Fibroblast of pulmonary artery (primary cell): Measurements from ENCODE around the gene MAPK8.

Source experiments
- DNase-seq: peaks from one replicate; pipeline ENCODE4 v3.0.0-alpha.2; 2010; ENCODE audit warnings: low read depth
- H3K4me3 ChIP-seq: replicated peaks from 2 replicates; pipeline ENCODE4 v1.5.1; 2011; ENCODE audit warnings: low read depth, mild to moderate bottlenecking, control low read depth, low read length, moderate library complexity
- TF ChIP-seq, protein P1 (sequence below): IDR thresholded peaks from 2 replicates; pipeline ENCODE4 v1.5.1; 2011; ENCODE audit warnings: mild to moderate bottlenecking, control low read depth, low read length, inconsistent platforms; ENCODE audit errors: missing control alignments

MAPK8 gene

DNA sequence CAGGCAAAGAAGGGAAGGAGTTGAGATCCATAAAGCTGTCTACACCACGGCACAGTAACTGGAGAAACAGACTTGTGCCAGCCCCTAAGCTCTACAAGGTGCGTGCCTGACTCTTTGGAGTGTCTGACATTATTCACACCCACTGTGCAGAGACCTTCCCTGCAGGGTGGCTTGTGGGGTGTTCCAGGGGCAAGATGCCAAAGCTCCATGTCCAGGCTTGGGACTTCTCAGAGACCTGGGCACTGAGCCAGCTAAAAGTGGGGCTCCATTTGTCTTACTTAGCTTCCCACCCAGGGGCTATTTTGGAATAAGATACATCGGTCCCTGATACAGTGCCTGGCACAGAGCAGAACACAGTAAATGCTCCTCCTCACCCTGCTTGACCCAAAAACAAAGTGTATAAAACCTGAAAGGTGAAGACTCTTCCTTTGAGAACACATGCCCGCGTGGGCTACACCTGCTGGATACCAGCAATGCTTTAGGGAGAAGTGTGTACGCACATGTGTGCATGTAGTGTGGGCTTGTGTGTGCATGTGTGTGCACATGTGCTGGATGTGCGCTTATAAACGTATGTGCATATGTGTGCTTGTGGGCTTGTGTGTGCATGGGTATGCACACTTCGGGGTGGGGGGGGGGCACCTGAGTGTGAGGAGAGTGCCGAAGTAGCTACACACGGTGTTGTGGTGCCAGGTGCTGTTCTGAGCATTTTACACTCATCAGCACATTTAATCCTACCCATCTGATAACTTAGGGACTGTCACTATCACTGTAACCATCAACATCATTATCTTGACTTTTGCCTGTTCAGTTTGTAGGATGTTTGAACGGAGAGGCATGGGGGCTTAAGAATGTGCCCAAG is 155.4 kb downstream of the MAPK8 start:
- H3K4me3 ChIP-seq = no peak overlapping the region
- TF ChIP-seq, protein P1, sequence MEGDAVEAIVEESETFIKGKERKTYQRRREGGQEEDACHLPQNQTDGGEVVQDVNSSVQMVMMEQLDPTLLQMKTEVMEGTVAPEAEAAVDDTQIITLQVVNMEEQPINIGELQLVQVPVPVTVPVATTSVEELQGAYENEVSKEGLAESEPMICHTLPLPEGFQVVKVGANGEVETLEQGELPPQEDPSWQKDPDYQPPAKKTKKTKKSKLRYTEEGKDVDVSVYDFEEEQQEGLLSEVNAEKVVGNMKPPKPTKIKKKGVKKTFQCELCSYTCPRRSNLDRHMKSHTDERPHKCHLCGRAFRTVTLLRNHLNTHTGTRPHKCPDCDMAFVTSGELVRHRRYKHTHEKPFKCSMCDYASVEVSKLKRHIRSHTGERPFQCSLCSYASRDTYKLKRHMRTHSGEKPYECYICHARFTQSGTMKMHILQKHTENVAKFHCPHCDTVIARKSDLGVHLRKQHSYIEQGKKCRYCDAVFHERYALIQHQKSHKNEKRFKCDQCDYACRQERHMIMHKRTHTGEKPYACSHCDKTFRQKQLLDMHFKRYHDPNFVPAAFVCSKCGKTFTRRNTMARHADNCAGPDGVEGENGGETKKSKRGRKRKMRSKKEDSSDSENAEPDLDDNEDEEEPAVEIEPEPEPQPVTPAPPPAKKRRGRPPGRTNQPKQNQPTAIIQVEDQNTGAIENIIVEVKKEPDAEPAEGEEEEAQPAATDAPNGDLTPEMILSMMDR = no peak

GRCh38 chr10:48462482-48463020 is 156.1 kb downstream of the MAPK8 start:
- H3K4me3 ChIP-seq = no peak overlapping the region
- no peak for DNase-seq
- TF ChIP-seq, protein P1 = no peak

More for the DNA sequence above, 155.4 kb downstream of the MAPK8 start:
- no peak for DNase-seq

GRCh38 chr10:48463318-48464003 is 157.0 kb downstream of the MAPK8 start:
- TF ChIP-seq, protein P1 = no peak
- DNase-seq = no peak
- H3K4me3 ChIP-seq = no peak overlapping the region

- no peak overlapping the region for H3K4me3 ChIP-seq
- DNase-seq = no peak
- TF ChIP-seq, protein P1 = no peak
These were observed 157.8 kb downstream of the MAPK8 start for GRCh38 chr10:48464121-48464870.

DNA sequence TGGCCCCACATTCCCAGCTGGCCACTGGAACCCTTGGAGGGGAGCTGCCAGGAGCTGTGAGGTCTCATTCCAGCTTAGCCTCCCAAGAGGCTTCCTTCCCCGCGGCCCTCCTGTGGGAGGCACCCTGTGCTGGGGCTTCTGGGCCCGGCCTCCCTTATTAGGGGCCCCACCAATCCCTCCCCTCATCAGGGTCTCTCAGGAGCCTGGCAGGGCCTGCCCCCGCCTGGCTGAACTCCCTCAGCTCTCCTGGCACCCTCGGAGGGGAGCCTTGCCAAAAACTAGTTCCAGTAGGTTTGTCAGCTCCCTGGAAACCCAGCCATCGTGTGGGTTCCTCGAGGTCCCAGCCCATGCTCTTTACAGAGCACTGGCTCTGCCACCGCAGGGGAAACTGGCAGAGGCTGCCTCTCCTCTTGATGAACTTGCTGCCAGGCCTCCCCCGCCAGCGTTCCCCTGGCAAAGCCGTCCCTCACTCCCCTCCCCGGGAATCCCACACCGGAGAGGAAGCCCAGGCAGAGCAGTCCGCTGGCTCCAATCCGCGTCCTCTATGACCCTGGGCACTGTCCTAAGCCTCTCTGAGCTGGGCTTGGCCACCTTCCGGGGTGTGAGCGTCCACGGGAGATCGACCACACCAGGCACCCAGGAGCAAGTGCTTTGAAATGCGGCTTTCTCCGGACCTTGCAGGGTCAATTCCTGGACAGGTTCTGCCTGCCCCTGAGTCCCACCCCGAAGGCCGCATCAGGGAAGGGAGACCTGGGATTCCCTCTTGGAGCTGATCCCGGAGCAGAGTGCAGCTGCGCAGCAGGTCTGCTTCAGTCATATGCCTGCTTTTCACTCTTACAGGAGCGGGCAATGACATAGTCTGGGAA is 158.6 kb downstream of the MAPK8 start:
- no peak for DNase-seq
- no peak overlapping the region for H3K4me3 ChIP-seq
- TF ChIP-seq, protein P1 = no peak

GRCh38 chr10:48465860-48466521 is 159.5 kb downstream of the MAPK8 start:
- no peak overlapping the region for H3K4me3 ChIP-seq
- DNase-seq = no peak
- TF ChIP-seq, protein P1 = no peak
